ENCODE measurements around the gene DCD.
A peak's percentile ranks its signal among the peaks of the same experiment; 100 is the strongest.

The DCD gene

GRCh38 chr12:54605138-54605970 is 42.8 kb downstream of the DCD start:
- no peak for ATAC-seq

- no peak for ATAC-seq
These were observed 43.7 kb downstream of the DCD start for GRCh38 chr12:54604436-54604835.

- ATAC-seq = no peak
These were observed 44.3 kb downstream of the DCD start for GRCh38 chr12:54603872-54604271.

GRCh38 chr12:54603173-54603814 is 44.9 kb downstream of the DCD start:
- ATAC-seq = peak; percentile 70 to 72

- ATAC-seq = no peak
These were observed 45.5 kb downstream of the DCD start for GRCh38 chr12:54602661-54603060.

GRCh38 chr12:54601841-54602240 is 46.3 kb downstream of the DCD start:
- ATAC-seq = no peak

- ATAC-seq = no peak
These were observed 49.2 kb downstream of the DCD start for GRCh38 chr12:54598970-54599369.

GRCh38 chr12:54596526-54596946 is 51.6 kb downstream of the DCD start:
- peak in 1 of 2 donors; percentile 32 for ATAC-seq

GRCh38 chr12:54595471-54595870 is 52.7 kb downstream of the DCD start:
- no peak for ATAC-seq

Measured in activated CD4-positive, CD25-positive, alpha-beta regulatory T cell treated with anti-CD3 and anti-CD28 coated beads, Interleukin-2, amount 50 U/mL, for 24 hours (primary cell).